Tibial nerve (tissue), 4 donors: Measurements from ENCODE around the gene CCL8. TPM values are rescaled to one million over a fixed set of nuclear protein-coding genes. Genes with fewer than 3 reads are reported as not detected.

Experiments used
- DNase-seq, 2 donors: peaks; one replicate each; pipeline ENCODE4 v3.0.0-alpha.2; 2019; ENCODE audit warnings: low spot score in 2 of 2
- H3K27ac ChIP-seq, 4 donors: fragments of 200-600 bp; sonication (generic) in 3 of 4; one replicate each; pipeline ENCODE4 v1.5.1; 2017 to 2019; ENCODE audit warnings: mild to moderate bottlenecking in 1 of 4
- H3K27me3 ChIP-seq, 2 donors: fragments of 200-600 bp; sonication (generic) in 1 of 2; one replicate each; pipeline versions ENCODE4 v1.5.1 to v1.6.0; 2017 to 2019
- H3K36me3 ChIP-seq, 3 donors: fragments of 200-600 bp; sonication (generic); one replicate each; pipeline ENCODE4 v1.5.1; 2018 to 2019
- H3K4me1 ChIP-seq, 4 donors: fragments of 200-600 bp; sonication (generic) in 3 of 4; one replicate each; pipeline ENCODE4 v1.5.1; 2017 to 2019
- H3K4me3 ChIP-seq, 4 donors: fragments of 200-600 bp; sonication (generic) in 3 of 4; one replicate each; pipeline ENCODE4 v1.5.1; 2017 to 2019; ENCODE audit warnings: mild to moderate bottlenecking in 1 of 4, moderate library complexity in 1 of 4
- H3K9me3 ChIP-seq, 4 donors: fragments of 200-600 bp; sonication (generic) in 3 of 4; one replicate each; pipeline ENCODE4 v1.5.1; 2017 to 2019
- CTCF ChIP-seq, 5 experiments: fragments of 200-600 bp in 3 of 5; fragments of 450-650 bp in 2 of 5; sonication (generic) in 3 of 5; IDR thresholded peaks; one replicate each; pipeline ENCODE4 v1.5.1; 2016 to 2019; ENCODE audit warnings: antibody characterized with exemption in 5 of 5, mild to moderate bottlenecking in 3 of 5, moderate library complexity in 2 of 5
- EP300 ChIP-seq, 2 donors: sonication (generic); formaldehyde crosslinking; IDR thresholded peaks; one replicate each; pipeline ENCODE4 v1.6.1; 2017; ENCODE audit warnings: antibody characterized with exemption in 2 of 2, mild to moderate bottlenecking in 1 of 2
- POLR2A ChIP-seq, 2 donors: fragments of 450-650 bp; IDR thresholded peaks; one replicate each; pipeline ENCODE4 v1.6.1; 2017; ENCODE audit warnings: antibody characterized with exemption in 2 of 2, mild to moderate bottlenecking in 2 of 2, moderate library complexity in 2 of 2
- WGBS, 2 donors: methylation state at CpG; one replicate each; pipeline ENCODE4 v1.1.5; 2018; 5-methylcytosine and 5-hydroxymethylcytosine counted together
- total RNA-seq, 4 donors: library from RNA; depleted of rRNA; stranded (reverse); fragments of >200 nt; gene quantifications; one replicate each; pipeline ENCODE4 v1.1.0, GENCODE V29; 2016

The CCL8 gene
- total RNA-seq, 4 donors from 2014 or later = not detected

- Histone ChIP-seq H3K9me3 (no peaks in the 10 kb centered on the region), H3K27me3 (no peaks in the 10 kb centered on the region), H3K36me3 (no peaks in the 10 kb centered on the region), H3K4me3 (no peak overlapping the region), H3K27ac (no peak overlapping the region), H3K4me1 (peaks cover 0 to 19% (median 4%) of the 10 kb centered on the region in 4 donors)
- TF ChIP-seq CTCF (IDR thresholded peaks at IDR 0.05) = no peak
- TF ChIP-seq EP300 (IDR thresholded peaks at IDR 0.05) = peak in 1 of 2 donors; percentile 43
- DNase-seq = no peak
- WGBS, 2 donors = 38 to 42% methylated on average over 4 of the region's 4 CpGs
These were observed 49.8 kb downstream of the CCL8 start for GRCh38 chr17:34368946-34369500.

- 83 to 88% methylated on average over 3 of the region's 3 CpGs for WGBS, 2 donors
- DNase-seq = no peak
- TF ChIP-seq CTCF (IDR thresholded peaks at IDR 0.05) (no peak), EP300 (IDR thresholded peaks at IDR 0.05) (no peak), POLR2A (IDR thresholded peaks at IDR 0.05) (no peak)
These were observed 50.3 kb downstream of the CCL8 start for GRCh38 chr17:34369571-34369970.

DNA sequence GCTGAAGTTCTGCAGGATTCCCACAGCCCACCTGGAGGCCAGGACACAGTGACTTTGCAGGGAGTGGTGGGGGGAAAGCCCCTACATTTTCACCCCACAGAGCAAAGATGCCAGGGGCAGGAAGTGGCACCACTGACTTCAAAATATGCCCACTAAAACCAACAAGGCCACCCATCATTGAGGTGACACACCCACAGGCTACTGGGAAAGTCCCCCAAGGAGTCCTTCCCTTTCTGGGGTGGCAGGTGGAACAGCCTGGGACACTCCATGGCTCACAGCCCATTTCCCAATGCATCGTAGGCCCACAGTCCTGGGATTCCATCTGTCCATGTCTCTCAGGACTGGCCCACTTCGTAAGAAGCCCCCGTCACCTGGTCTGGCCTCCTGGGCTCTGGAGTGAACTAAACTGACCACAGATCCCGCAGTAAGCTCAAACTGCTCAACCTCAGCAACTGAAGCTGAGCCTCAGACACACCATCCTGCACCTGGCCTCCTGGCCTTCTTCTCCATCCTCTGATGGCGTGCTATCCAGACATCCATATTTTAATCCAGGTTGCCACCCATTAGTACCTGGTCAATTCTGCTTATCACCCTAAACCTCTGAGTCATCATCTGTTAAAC, 51.3 kb downstream of the CCL8 start:
- no peak overlapping the region for H3K27ac ChIP-seq
- peaks cover 0 to 19% (median 4%) of the 10 kb centered on the region in 4 donors for H3K4me1 ChIP-seq
- 90 to 91% methylated on average over 4 to 5 of the region's 5 CpGs for WGBS, 2 donors
- no peak for DNase-seq
- TF ChIP-seq EP300 (IDR thresholded peaks at IDR 0.05) (no peak), POLR2A (IDR thresholded peaks at IDR 0.05) (no peak), CTCF (IDR thresholded peaks at IDR 0.05) (no peak)
- no peaks in the 10 kb centered on the region for H3K9me3 ChIP-seq
- H3K4me3 ChIP-seq = no peak overlapping the region
- H3K27me3 ChIP-seq = no peaks in the 10 kb centered on the region
- H3K36me3 ChIP-seq = no peaks in the 10 kb centered on the region

More at GRCh38 chr17:34369571-34369970, 50.3 kb downstream of the CCL8 start:
- peaks cover 0 to 19% (median 4%) of the 10 kb centered on the region in 4 donors for H3K4me1 ChIP-seq
- no peaks in the 10 kb centered on the region for H3K9me3 ChIP-seq
- H3K27ac ChIP-seq = no peak overlapping the region
- H3K36me3 ChIP-seq = no peaks in the 10 kb centered on the region
- no peaks in the 10 kb centered on the region for H3K27me3 ChIP-seq
- H3K4me3 ChIP-seq = no peak overlapping the region

DNA sequence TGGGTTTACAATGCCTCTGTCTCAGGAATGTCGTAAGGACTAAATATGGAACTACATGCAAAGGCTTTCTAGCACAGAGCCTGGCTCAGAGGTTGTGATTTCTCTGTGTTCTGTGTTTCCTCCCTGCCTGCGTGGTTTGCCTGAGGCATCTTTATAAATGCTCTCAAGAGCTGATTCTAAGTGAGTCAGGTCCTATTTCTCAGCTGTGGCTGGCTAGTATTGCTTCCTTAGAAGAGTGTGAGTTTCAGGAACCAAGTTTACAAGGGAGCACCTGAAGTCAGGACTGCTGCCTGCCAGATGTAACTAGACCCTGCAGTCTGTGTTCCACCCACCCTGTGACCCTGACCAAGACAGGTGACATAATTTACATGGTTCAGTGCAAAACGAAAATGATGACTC, 51.8 kb downstream of the CCL8 start:
- Histone ChIP-seq H3K4me1 (peaks cover 0 to 19% (median 4%) of the 10 kb centered on the region in 4 donors), H3K36me3 (no peaks in the 10 kb centered on the region), H3K27ac (no peak overlapping the region), H3K9me3 (no peaks in the 10 kb centered on the region), H3K27me3 (no peaks in the 10 kb centered on the region), H3K4me3 (no peak overlapping the region)
- 61 to 62% methylated on average over 3 of the region's 3 CpGs for WGBS, 2 donors
- TF ChIP-seq CTCF (IDR thresholded peaks at IDR 0.05) (no peak), EP300 (IDR thresholded peaks at IDR 0.05) (no peak), POLR2A (IDR thresholded peaks at IDR 0.05) (no peak)
- no peak for DNase-seq

Other genes with a start within 250 kb of the CCL8 start
- 100 to 1,000 TPM in 1 of 4 donors, 10 to 100 TPM in 3; 34.7 to 185 (median 43.6) TPM for gene CCL2, start 64.2 kb upstream of the CCL8 start, total RNA-seq
- not detected for gene CCL7, start 49.2 kb upstream of the CCL8 start, total RNA-seq
- gene CCL11, start 33.7 kb upstream of the CCL8 start, total RNA-seq = 1 to 10 TPM in 1 of 4 donors, not detected in 3; 3.9 TPM
- gene CCL13, start 37.0 kb downstream of the CCL8 start, total RNA-seq = 100 to 1,000 TPM in 1 of 4 donors, 10 to 100 TPM in 3; 35.2 to 307 (median 45.8) TPM
- not detected for gene CCL1, start 43.8 kb downstream of the CCL8 start, total RNA-seq